Trophoblast cell (in vitro differentiated cells and primary cell): ENCODE results near the gene OSCP1.

ENCODE experiments used
- DNase-seq, 2 donors: peaks; one replicate each; pipeline ENCODE4 v3.0.0-alpha.2; 2016
- H2AFZ ChIP-seq: 2 replicates; pipeline ENCODE4 v1.6.1; 2013; ENCODE audit warnings: low read length, moderate library complexity, mild to moderate bottlenecking; ENCODE audit not compliant: insufficient read depth, poor library complexity
- H2AK5ac ChIP-seq: 2 replicates; pipeline ENCODE4 v1.6.1; 2013; ENCODE audit warnings: mild to moderate bottlenecking, low read length
- H2BK120ac ChIP-seq: 2 replicates; pipeline ENCODE4 v1.6.1; 2013; ENCODE audit warnings: low read length, mild to moderate bottlenecking, moderate library complexity; ENCODE audit not compliant: insufficient read depth, poor library complexity
- H2BK12ac ChIP-seq: 2 replicates; pipeline ENCODE4 v1.6.1; 2013; ENCODE audit warnings: mild to moderate bottlenecking, low read length, moderate library complexity
- H2BK5ac ChIP-seq: 2 replicates; pipeline ENCODE4 v1.6.1; 2013; ENCODE audit warnings: low read length, low read depth, moderate library complexity, mild to moderate bottlenecking; ENCODE audit not compliant: poor library complexity
- H3K14ac ChIP-seq: 2 replicates; pipeline ENCODE4 v1.6.1; 2013; ENCODE audit warnings: mild to moderate bottlenecking, low read length
- H3K18ac ChIP-seq: 2 replicates; pipeline ENCODE4 v1.6.1; 2013; ENCODE audit warnings: mild to moderate bottlenecking, low read length
- H3K23ac ChIP-seq: 2 replicates; pipeline ENCODE4 v1.6.1; 2013; ENCODE audit warnings: low read length
- H3K27ac ChIP-seq: 2 replicates; pipeline ENCODE4 v1.5.1; 2013; ENCODE audit warnings: low read depth, mild to moderate bottlenecking, inconsistent platforms, low read length, moderate library complexity
- H3K27me3 ChIP-seq: 2 replicates; pipeline ENCODE4 v1.6.1; 2013; ENCODE audit warnings: inconsistent platforms, mild to moderate bottlenecking, low read length, moderate library complexity; ENCODE audit not compliant: insufficient read depth
- H3K36me3 ChIP-seq, 2 experiments: 1 replicate in 1 of 2; 2 replicates in 1 of 2; pipeline ENCODE4 v1.6.1; 2013; ENCODE audit warnings: low read length in 2 of 2, mild to moderate bottlenecking in 2 of 2, moderate library complexity in 1 of 2; ENCODE audit not compliant: insufficient read depth in 2 of 2, control insufficient read depth in 1 of 2
- H3K4ac ChIP-seq: 2 replicates; pipeline ENCODE4 v1.6.1; 2013; ENCODE audit warnings: low read depth, mild to moderate bottlenecking, low read length, moderate library complexity
- H3K4me1 ChIP-seq, 2 experiments: 1 replicate in 1 of 2; 2 replicates in 1 of 2; pipeline ENCODE4 v1.6.1; 2013; ENCODE audit warnings: low read length in 2 of 2, mild to moderate bottlenecking in 2 of 2, moderate library complexity in 1 of 2; ENCODE audit not compliant: insufficient read depth in 2 of 2, control insufficient read depth in 1 of 2
- H3K4me2 ChIP-seq: 2 replicates; pipeline ENCODE4 v1.6.1; 2013; ENCODE audit warnings: inconsistent platforms, mild to moderate bottlenecking, low read length, moderate library complexity
- H3K4me3 ChIP-seq: 2 replicates; pipeline ENCODE4 v1.5.1; 2013; ENCODE audit warnings: mild to moderate bottlenecking, low read depth, low read length, inconsistent platforms
- H3K79me1 ChIP-seq: one replicate; pipeline ENCODE4 v1.6.1; 2013; ENCODE audit warnings: low read length
- H3K79me2 ChIP-seq: 2 replicates; pipeline ENCODE4 v1.6.1; 2013; ENCODE audit warnings: low read length, mild to moderate bottlenecking; ENCODE audit not compliant: control insufficient read depth, insufficient read depth, poor library complexity
- H3K9ac ChIP-seq: 2 replicates; pipeline ENCODE4 v1.6.1; 2013; ENCODE audit warnings: mild to moderate bottlenecking, low read length
- H3K9me3 ChIP-seq: 2 replicates; pipeline ENCODE4 v1.6.1; 2013; ENCODE audit warnings: low read depth, mild to moderate bottlenecking, control low read depth, inconsistent platforms, low read length; ENCODE audit not compliant: insufficient read depth
- H4K12ac ChIP-seq: 2 replicates; pipeline ENCODE4 v1.6.1; 2013; ENCODE audit warnings: low read depth, mild to moderate bottlenecking, low read length, moderate library complexity
- H4K8ac ChIP-seq: 2 replicates; pipeline ENCODE4 v1.6.1; 2013; ENCODE audit warnings: low read depth, mild to moderate bottlenecking, low read length, moderate library complexity
- H4K91ac ChIP-seq: one replicate; pipeline ENCODE4 v1.6.1; 2013; ENCODE audit warnings: low read depth, mild to moderate bottlenecking, low read length, moderate library complexity
- WGBS: extraction: QIAGEN DNeasy Blood & Tissue Kit; methylation state at CpG from one replicate; pipeline ENCODE4 v1.1.7; 2013; ENCODE audit warnings: missing lambda C conversion rate; ENCODE audit not compliant: insufficient read length, insufficient coverage; ENCODE audit errors: extremely low coverage; 5-methylcytosine and 5-hydroxymethylcytosine counted together

OSCP1 gene

GRCh38 chr1:36396359-36396758 is 53.9 kb downstream of the OSCP1 start:
- no peak overlapping the region for H4K12ac ChIP-seq
- no peak for DNase-seq
- no peak overlapping the region for H3K9ac ChIP-seq
- H4K8ac ChIP-seq: no peak overlapping the region
- WGBS: no CpG with 5 or more reads among the region's 6 CpGs
- H3K36me3 ChIP-seq: peaks cover 19 to 22% of the 10 kb centered on the region in 2 experiments
- H3K79me2 ChIP-seq: peaks cover 7% of the 10 kb centered on the region
- no peak overlapping the region for H2BK12ac ChIP-seq
- H3K4me3 ChIP-seq: no peak overlapping the region
- H3K27me3 ChIP-seq: no peaks in the 10 kb centered on the region
- H3K23ac ChIP-seq: no peak overlapping the region
- no peak overlapping the region for H3K18ac ChIP-seq
- no peak overlapping the region for H3K4me2 ChIP-seq
- H3K4me1 ChIP-seq: peaks cover 6 to 7% of the 10 kb centered on the region in 2 experiments
- no peak overlapping the region for H2AFZ ChIP-seq
- peaks cover 13% of the 10 kb centered on the region for H3K79me1 ChIP-seq
- no peak overlapping the region for H3K14ac ChIP-seq
- no peak overlapping the region for H4K91ac ChIP-seq
- H2AK5ac ChIP-seq: no peak overlapping the region
- H2BK5ac ChIP-seq: no peak overlapping the region
- H3K27ac ChIP-seq: no peak overlapping the region
- H3K4ac ChIP-seq: no peak overlapping the region
- no peak overlapping the region for H2BK120ac ChIP-seq
- peaks cover 3% of the 10 kb centered on the region for H3K9me3 ChIP-seq

DNA sequence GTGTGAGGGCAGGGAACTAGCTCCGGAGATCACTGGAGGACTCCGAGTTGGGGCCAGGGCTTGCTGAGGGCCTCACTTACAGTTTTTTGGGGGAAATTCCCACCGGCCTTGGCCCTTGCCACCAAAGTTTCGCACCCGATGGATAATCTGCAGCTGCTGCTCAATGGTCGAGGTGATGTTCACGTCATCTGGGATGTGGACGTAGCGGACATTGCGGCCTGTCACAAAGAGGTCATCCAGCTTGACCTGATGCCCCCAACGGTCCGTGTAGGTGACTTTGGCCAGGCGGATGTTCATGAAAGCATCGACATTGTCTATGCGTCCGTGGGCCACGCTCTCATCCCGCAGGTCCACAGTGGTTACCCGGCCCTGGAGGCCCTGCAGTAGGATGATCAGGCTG is 56.6 kb downstream of the OSCP1 start:
- H2BK5ac ChIP-seq: no peak overlapping the region
- H2BK120ac ChIP-seq: no peak overlapping the region
- WGBS: no CpG with 5 or more reads among the region's 19 CpGs
- no peak overlapping the region for H2AFZ ChIP-seq
- no peak overlapping the region for H3K27ac ChIP-seq
- H2AK5ac ChIP-seq: no peak overlapping the region
- H3K14ac ChIP-seq: no peak overlapping the region
- H4K91ac ChIP-seq: no peak overlapping the region
- no peak overlapping the region for H2BK12ac ChIP-seq
- no peak overlapping the region for H3K18ac ChIP-seq
- H4K8ac ChIP-seq: no peak overlapping the region
- H3K79me1 ChIP-seq: peaks cover 6% of the 10 kb centered on the region
- DNase-seq: no peak
- no peak overlapping the region for H3K23ac ChIP-seq
- H3K36me3 ChIP-seq: peaks cover 26 to 32% of the 10 kb centered on the region in 2 experiments
- H3K4me3 ChIP-seq: no peak overlapping the region
- H3K4me1 ChIP-seq: peaks cover 2 to 3% of the 10 kb centered on the region in 2 experiments
- no peak overlapping the region for H3K4me2 ChIP-seq
- H3K4ac ChIP-seq: no peak overlapping the region
- H3K9ac ChIP-seq: no peak overlapping the region
- H3K9me3 ChIP-seq: peaks cover 3% of the 10 kb centered on the region
- peaks cover 5% of the 10 kb centered on the region for H3K79me2 ChIP-seq
- no peak overlapping the region for H4K12ac ChIP-seq
- H3K27me3 ChIP-seq: no peaks in the 10 kb centered on the region

DNA sequence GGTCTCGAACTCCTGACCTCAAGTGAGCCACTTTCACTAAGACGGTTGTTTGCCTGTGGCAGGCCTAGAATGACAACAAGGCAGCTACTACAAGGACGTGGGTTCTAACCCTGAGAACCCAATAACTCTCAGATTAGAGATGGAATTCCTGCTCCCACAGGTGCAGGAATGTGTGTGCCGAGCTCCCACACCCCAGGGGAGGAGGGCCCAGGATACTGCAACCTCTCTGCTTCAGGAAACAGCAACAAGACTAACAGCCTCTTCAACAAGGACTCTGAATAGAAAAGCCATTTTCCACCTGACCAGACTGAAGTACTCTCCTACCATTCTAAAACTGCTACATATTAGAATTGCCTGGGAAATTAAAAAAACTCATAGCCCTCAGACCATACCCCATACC is 57.4 kb downstream of the OSCP1 start:
- H2BK5ac ChIP-seq: no peak overlapping the region
- H3K9ac ChIP-seq: no peak overlapping the region
- H3K18ac ChIP-seq: no peak overlapping the region
- H4K8ac ChIP-seq: no peak overlapping the region
- peaks cover 2 to 5% of the 10 kb centered on the region in 2 experiments for H3K4me1 ChIP-seq
- peaks cover 8% of the 10 kb centered on the region for H3K79me1 ChIP-seq
- H4K12ac ChIP-seq: no peak overlapping the region
- H4K91ac ChIP-seq: no peak overlapping the region
- peaks cover 26 to 32% of the 10 kb centered on the region in 2 experiments for H3K36me3 ChIP-seq
- WGBS: no CpG with 5 or more reads among the region's 4 CpGs
- no peak overlapping the region for H2AK5ac ChIP-seq
- no peak overlapping the region for H3K4me3 ChIP-seq
- no peak overlapping the region for H2BK12ac ChIP-seq
- H3K27me3 ChIP-seq: no peaks in the 10 kb centered on the region
- H3K4ac ChIP-seq: no peak overlapping the region
- H2BK120ac ChIP-seq: no peak overlapping the region
- no peak overlapping the region for H3K14ac ChIP-seq
- H3K27ac ChIP-seq: no peak overlapping the region
- no peak for DNase-seq
- no peak overlapping the region for H3K4me2 ChIP-seq
- peaks cover 3% of the 10 kb centered on the region for H3K9me3 ChIP-seq
- H2AFZ ChIP-seq: no peak overlapping the region
- H3K23ac ChIP-seq: no peak overlapping the region
- peaks cover 5% of the 10 kb centered on the region for H3K79me2 ChIP-seq

DNA sequence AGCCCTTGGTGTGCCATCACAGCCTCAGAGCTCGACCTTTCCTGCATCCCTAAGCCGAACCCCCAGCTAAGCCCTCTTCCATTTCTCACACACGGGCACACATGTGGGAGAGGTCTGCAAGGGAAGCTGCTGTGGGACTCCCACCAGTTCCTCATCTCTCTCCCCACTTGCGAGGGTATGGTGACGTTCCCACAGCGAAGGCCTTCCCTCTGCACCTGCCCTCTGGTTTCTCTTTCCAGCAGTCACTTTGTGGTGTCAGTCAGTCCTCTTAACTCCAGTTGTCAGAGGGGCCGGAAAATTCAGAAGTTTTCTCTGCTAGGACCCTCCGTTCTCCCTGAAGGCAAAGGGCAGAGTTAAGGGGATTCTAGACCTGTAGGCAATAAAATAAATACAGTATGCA is 59.0 kb downstream of the OSCP1 start:
- Histone ChIP-seq H2BK120ac (no peak overlapping the region), H2BK5ac (no peak overlapping the region)
- no CpG with 5 or more reads among the region's 8 CpGs for WGBS

More for the DNA sequence above, 59.0 kb downstream of the OSCP1 start:
- no peak overlapping the region for H4K8ac ChIP-seq
- no peak overlapping the region for H3K23ac ChIP-seq
- no peaks in the 10 kb centered on the region for H3K27me3 ChIP-seq
- no peak overlapping the region for H3K4me2 ChIP-seq
- peaks cover 13% of the 10 kb centered on the region for H3K79me1 ChIP-seq
- H3K4ac ChIP-seq: no peak overlapping the region
- no peak overlapping the region for H3K9ac ChIP-seq
- no peak overlapping the region for H2AFZ ChIP-seq
- peaks cover 5% of the 10 kb centered on the region for H3K79me2 ChIP-seq
- peaks cover 3% of the 10 kb centered on the region for H3K9me3 ChIP-seq
- H3K4me1 ChIP-seq: peaks cover 13 to 14% of the 10 kb centered on the region in 2 experiments
- H3K4me3 ChIP-seq: no peak overlapping the region
- H3K18ac ChIP-seq: no peak overlapping the region
- H3K36me3 ChIP-seq: peaks cover 26 to 32% of the 10 kb centered on the region in 2 experiments
- no peak overlapping the region for H4K12ac ChIP-seq
- no peak overlapping the region for H3K27ac ChIP-seq
- no peak overlapping the region for H2AK5ac ChIP-seq
- H4K91ac ChIP-seq: no peak overlapping the region
- no peak for DNase-seq
- H3K14ac ChIP-seq: no peak overlapping the region
- no peak overlapping the region for H2BK12ac ChIP-seq
